GM12891 (cell line): Measurements from ENCODE around the gene DAP3.

Source experiments
- POLR2A ChIP-seq: IDR thresholded peaks from 2 replicates; pipeline ENCODE4 v1.6.1; 2011; ENCODE audit warnings: low read depth, low read length, control low read depth
- POU2F2 ChIP-seq: IDR thresholded peaks from 2 replicates; pipeline ENCODE4 v1.6.1; 2011; ENCODE audit warnings: low read depth, mild to moderate bottlenecking, control low read depth, low read length, moderate library complexity
- TAF1 ChIP-seq: IDR thresholded peaks from 2 replicates; pipeline ENCODE4 v1.6.1; 2011; ENCODE audit warnings: low read depth, low read length, control low read depth

DNA sequence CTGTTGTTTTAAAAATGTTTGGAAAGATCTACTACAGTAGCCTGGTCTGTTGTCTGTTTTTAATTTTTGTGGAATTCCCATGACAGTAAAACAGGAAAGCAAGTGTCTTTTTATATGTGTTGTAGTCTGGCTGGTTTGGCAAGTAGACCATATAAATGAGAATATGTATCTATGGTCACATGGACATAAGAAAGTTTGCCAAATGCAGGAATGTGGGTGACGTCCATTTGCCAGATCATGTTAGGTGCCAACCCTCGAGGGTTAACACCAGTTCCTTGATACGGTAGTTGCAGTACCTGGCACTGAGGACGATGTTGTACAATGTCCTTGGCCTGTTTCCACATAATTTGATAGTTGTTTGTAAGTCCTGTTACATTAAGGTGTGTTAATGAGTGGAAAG, 6.2 kb downstream of the DAP3 start:
- TF ChIP-seq POLR2A, result no peak
- no peak for TF ChIP-seq TAF1
- TF ChIP-seq POU2F2, result no peak
